Spinal cord (tissue), 10 donors: ENCODE data around the gene WEE2. TPM values are rescaled to one million over a fixed set of nuclear protein-coding genes. Genes with fewer than 3 reads are reported as not detected.
A peak's percentile ranks its signal among the peaks of the same experiment; 100 is the strongest.
"Not testable (repeated sequence)": the region's sequence is repeated elsewhere in the genome, so short reads cannot be mapped to it uniquely, and the experiment has no call there.

ENCODE experiments used
- DNase-seq, 6 donors: peaks; one replicate each; pipeline versions ENCODE4 v3.0.0 to v3.0.0-alpha.2; 2013 to 2015; ENCODE audit warnings: low spot score in 6 of 6, low read depth in 4 of 6
- H3K27ac ChIP-seq: one replicate; pipeline ENCODE4 v1.5.1; 2013; ENCODE audit warnings: low read depth, low read length, control low read depth
- H3K27me3 ChIP-seq: one replicate; pipeline ENCODE4 v1.6.1; 2013; ENCODE audit warnings: low read length; ENCODE audit not compliant: control insufficient read depth, insufficient read depth
- H3K36me3 ChIP-seq: one replicate; pipeline ENCODE4 v1.6.1; 2013; ENCODE audit warnings: low read length; ENCODE audit not compliant: control insufficient read depth, insufficient read depth
- H3K4me1 ChIP-seq: one replicate; pipeline ENCODE4 v1.6.1; 2013; ENCODE audit warnings: low read length; ENCODE audit not compliant: control insufficient read depth, insufficient read depth
- H3K4me3 ChIP-seq: one replicate; pipeline ENCODE4 v1.5.1; 2013; ENCODE audit warnings: low read depth, low read length, control low read depth
- H3K9me3 ChIP-seq: one replicate; pipeline ENCODE4 v1.6.1; 2013; ENCODE audit warnings: low read length; ENCODE audit not compliant: control insufficient read depth, insufficient read depth
- WGBS: methylation state at CpG from one replicate; pipeline ENCODE4 v1.1.5; 2013; ENCODE audit warnings: missing lambda C conversion rate; ENCODE audit not compliant: insufficient coverage; 5-methylcytosine and 5-hydroxymethylcytosine counted together
- polyA plus RNA-seq, 2 donors: library from polyadenylated mRNA; unstranded; fragments of 120-200 nt; gene quantifications; one replicate each; pipeline ENCODE4 v1.2.1, GENCODE V29; 2013; ENCODE audit not compliant: insufficient read length in 2 of 2
- total RNA-seq, 2 donors: library from RNA; depleted of rRNA in 1 of 2; stranded (reverse); fragments of 120-200 nt in 1 of 2; fragments of >200 nt in 1 of 2; gene quantifications; one replicate each; pipeline versions ENCODE4 v1.2.3 to v1.2.4, GENCODE V29; 2013 to 2014
- donor health status: healthy.

Gene WEE2
- total and polyA plus RNA-seq, 4 donors = 0.22 to 0.57 (median 0.41) TPM

- Histone ChIP-seq H3K4me3 (no peak overlapping the region), H3K27me3 (no peaks in the 10 kb centered on the region), H3K4me1 (peaks cover 3% of the 10 kb centered on the region), H3K27ac (no peak overlapping the region), H3K36me3 (peaks cover 7% of the 10 kb centered on the region), H3K9me3 (no peaks in the 10 kb centered on the region)
- peak in 1 of 6 donors; percentile 83 for DNase-seq
- 80% methylated on average over 1 of the region's 5 CpGs for WGBS
Observed at GRCh38 chr7:141688043-141688442, 20.1 kb upstream of the WEE2 start.

GRCh38 chr7:141689072-141689825, 18.9 kb upstream of the WEE2 start:
- no CpG with 5 or more reads among the region's 3 CpGs for WGBS

GRCh38 chr7:141691540-141691939, 16.6 kb upstream of the WEE2 start:
- H3K27ac ChIP-seq = no peak overlapping the region
- H3K4me1 ChIP-seq = peaks cover 7% of the 10 kb centered on the region
- H3K27me3 ChIP-seq = no peaks in the 10 kb centered on the region
- H3K4me3 ChIP-seq = no peak overlapping the region
- H3K9me3 ChIP-seq = no peaks in the 10 kb centered on the region
- no CpG with 5 or more reads among the region's 3 CpGs for WGBS
- no peaks in the 10 kb centered on the region for H3K36me3 ChIP-seq
- no peak for DNase-seq

More at GRCh38 chr7:141689072-141689825, 18.9 kb upstream of the WEE2 start:
- H3K27me3 ChIP-seq, H3K4me3 ChIP-seq, DNase-seq, H3K4me1 ChIP-seq, H3K27ac ChIP-seq, H3K36me3 ChIP-seq, H3K9me3 ChIP-seq: not testable (repeated sequence)

GRCh38 chr7:141691961-141692360, 16.2 kb upstream of the WEE2 start:
- H3K4me1 ChIP-seq = peaks cover 8% of the 10 kb centered on the region
- H3K27ac ChIP-seq = no peak overlapping the region
- H3K27me3 ChIP-seq = no peaks in the 10 kb centered on the region
- H3K9me3 ChIP-seq = no peaks in the 10 kb centered on the region
- no peaks in the 10 kb centered on the region for H3K36me3 ChIP-seq
- no peak overlapping the region for H3K4me3 ChIP-seq
- WGBS = no CpG with 5 or more reads among the region's 4 CpGs
- peak in 1 of 6 donors; percentile 73 for DNase-seq

GRCh38 chr7:141693082-141693481, 15.1 kb upstream of the WEE2 start:
- DNase-seq = no peak
- Histone ChIP-seq H3K4me1 (peaks cover 16% of the 10 kb centered on the region), H3K9me3 (no peaks in the 10 kb centered on the region), H3K27me3 (no peaks in the 10 kb centered on the region), H3K4me3 (no peak overlapping the region), H3K36me3 (no peaks in the 10 kb centered on the region), H3K27ac (no peak overlapping the region)
- no CpG with 5 or more reads among the region's 3 CpGs for WGBS

GRCh38 chr7:141695803-141696289, 12.3 kb upstream of the WEE2 start:
- no peak for DNase-seq
- no peak overlapping the region for H3K4me3 ChIP-seq
- WGBS = 79% methylated on average over 6 of the region's 6 CpGs
- peaks cover 25% of the 10 kb centered on the region for H3K4me1 ChIP-seq
- no peaks in the 10 kb centered on the region for H3K9me3 ChIP-seq
- H3K36me3 ChIP-seq = no peaks in the 10 kb centered on the region
- no peaks in the 10 kb centered on the region for H3K27me3 ChIP-seq
- H3K27ac ChIP-seq = no peak overlapping the region

GRCh38 chr7:141696348-141696747, 11.8 kb upstream of the WEE2 start:
- Histone ChIP-seq H3K36me3 (no peaks in the 10 kb centered on the region), H3K27me3 (no peaks in the 10 kb centered on the region), H3K9me3 (no peaks in the 10 kb centered on the region), H3K4me3 (no peak overlapping the region), H3K4me1 (peaks cover 28% of the 10 kb centered on the region), H3K27ac (no peak overlapping the region)
- 50% methylated on average over 2 of the region's 2 CpGs for WGBS
- DNase-seq = no peak

GRCh38 chr7:141697211-141697871, 10.8 kb upstream of the WEE2 start:
- no peak overlapping the region for H3K27ac ChIP-seq
- 26% methylated on average over 7 of the region's 10 CpGs for WGBS

GRCh38 chr7:141698247-141699015, 9.7 kb upstream of the WEE2 start:
- no peak for DNase-seq
- no peaks in the 10 kb centered on the region for H3K9me3 ChIP-seq
- no peaks in the 10 kb centered on the region for H3K27me3 ChIP-seq
- H3K4me3 ChIP-seq = no peak overlapping the region
- H3K4me1 ChIP-seq = peaks cover 28% of the 10 kb centered on the region
- no peak overlapping the region for H3K27ac ChIP-seq
- H3K36me3 ChIP-seq = no peaks in the 10 kb centered on the region
- WGBS = no CpG with 5 or more reads among the region's 1 CpG

More at GRCh38 chr7:141697211-141697871, 10.8 kb upstream of the WEE2 start:
- Histone ChIP-seq H3K9me3 (no peaks in the 10 kb centered on the region), H3K4me1 (peaks cover 28% of the 10 kb centered on the region), H3K27me3 (no peaks in the 10 kb centered on the region), H3K4me3 (no peak overlapping the region), H3K36me3 (no peaks in the 10 kb centered on the region)
- no peak for DNase-seq
